ENCODE results near the gene GPR15LG.

Gene GPR15LG

DNA sequence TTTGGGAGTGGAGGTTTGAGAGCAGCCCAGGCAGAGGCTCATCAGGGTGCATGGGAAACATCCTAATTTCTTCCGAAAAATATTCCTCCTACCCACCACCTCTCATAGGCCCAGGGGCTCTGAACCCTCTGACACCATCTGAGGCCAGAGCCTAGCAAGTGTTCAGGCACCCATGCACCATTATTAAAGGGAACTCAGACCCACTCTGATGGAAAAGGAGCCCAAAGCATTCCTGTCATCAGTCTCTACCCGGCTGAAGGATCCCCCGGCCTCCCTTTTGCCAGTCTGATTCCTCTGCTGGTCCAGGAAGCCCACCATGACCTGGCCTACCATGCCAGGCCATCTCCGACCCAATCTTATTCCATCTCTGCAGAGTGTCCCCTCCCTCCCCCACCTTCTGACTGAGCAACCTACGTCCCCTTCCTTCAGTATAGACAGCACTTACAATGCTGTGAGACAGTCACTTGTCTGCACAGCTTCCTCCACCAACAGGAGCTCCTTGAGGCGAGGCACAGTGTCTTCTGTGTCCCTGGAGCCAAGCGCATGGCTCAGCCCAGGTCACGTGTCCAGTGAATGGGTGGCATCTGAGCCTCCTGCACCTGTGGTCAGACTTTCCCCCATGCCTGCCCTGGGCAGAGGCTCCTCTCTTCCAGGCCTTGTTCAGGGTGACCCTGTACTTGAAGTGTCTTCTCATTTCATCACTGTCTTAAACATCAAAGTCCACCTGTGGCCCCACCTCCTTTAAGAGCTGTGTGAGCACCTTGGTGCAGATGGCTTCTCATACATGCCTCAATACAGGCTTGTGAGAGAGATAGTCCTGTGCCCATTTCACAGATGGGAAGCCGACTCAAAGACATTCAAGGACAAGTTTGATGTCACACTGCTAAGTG lies 889 bp upstream of the GPR15LG start:
- no peak for DNase-seq (ENCODE audit: low spot score)

DNA sequence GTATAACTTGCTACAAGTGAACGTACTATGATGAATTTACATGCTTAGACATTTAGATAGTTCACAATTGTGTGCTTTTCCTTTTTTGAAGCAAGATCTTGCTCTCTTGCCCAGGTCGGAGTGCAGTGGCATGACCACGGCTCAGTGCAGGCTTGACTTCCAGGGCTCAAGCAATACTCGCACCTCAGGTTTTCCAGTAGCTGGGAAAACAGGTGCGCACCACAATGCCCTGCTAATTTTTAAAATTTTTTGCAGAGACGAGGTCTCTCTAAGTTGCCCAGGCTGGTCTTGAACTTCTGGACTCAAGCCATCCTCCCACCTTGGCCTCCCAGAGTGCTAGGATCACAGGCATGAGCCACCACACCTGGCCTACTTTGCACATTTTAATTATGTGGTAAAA lies 1.8 kb downstream of the GPR15LG start:
- DNase-seq (ENCODE audit: low spot score), result no peak
- POLR2A ChIA-PET (ENCODE audit: low non-redundant PET), result interaction anchor here (0.5 kb wide), 1 partner anchor 129 kb away, joined by 3 read pairs; no protein-coding TSS in a partner anchor

More for the DNA sequence above, 889 bp upstream of the GPR15LG start:
- TF ChIP-seq, protein P1, sequence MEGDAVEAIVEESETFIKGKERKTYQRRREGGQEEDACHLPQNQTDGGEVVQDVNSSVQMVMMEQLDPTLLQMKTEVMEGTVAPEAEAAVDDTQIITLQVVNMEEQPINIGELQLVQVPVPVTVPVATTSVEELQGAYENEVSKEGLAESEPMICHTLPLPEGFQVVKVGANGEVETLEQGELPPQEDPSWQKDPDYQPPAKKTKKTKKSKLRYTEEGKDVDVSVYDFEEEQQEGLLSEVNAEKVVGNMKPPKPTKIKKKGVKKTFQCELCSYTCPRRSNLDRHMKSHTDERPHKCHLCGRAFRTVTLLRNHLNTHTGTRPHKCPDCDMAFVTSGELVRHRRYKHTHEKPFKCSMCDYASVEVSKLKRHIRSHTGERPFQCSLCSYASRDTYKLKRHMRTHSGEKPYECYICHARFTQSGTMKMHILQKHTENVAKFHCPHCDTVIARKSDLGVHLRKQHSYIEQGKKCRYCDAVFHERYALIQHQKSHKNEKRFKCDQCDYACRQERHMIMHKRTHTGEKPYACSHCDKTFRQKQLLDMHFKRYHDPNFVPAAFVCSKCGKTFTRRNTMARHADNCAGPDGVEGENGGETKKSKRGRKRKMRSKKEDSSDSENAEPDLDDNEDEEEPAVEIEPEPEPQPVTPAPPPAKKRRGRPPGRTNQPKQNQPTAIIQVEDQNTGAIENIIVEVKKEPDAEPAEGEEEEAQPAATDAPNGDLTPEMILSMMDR (conservative IDR thresholded peaks at IDR 0.05; ENCODE audit: low read depth), result no peak
- H3K27ac ChIP-seq, result peak overlapping the region; percentile 88
- ChIA-PET POLR2A (ENCODE audit: low non-redundant PET) (no interaction called here), CTCF (no interaction called here)

DNA sequence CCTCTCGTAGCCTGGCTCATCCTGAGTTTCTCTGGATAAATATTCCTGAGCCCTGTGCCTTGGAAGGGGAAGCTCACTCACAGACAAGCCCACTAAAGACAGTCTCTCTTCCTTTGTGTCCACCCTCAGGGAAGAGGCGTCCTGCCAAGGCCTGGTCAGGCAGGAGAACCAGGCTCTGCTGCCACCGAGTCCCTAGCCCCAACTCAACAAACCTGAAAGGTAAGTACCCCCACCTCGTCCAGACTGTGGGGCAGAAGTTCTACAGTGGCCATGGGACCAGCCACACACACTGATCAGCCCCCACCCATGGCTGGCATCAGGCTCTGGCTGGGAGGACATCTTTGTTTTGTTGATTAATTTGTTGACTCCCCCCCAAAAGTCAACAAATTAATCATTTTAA lies 2.8 kb downstream of the GPR15LG start:
- DNase-seq (ENCODE audit: low spot score), result no peak
- CTCF ChIA-PET, result no interaction called here
- TF ChIP-seq, protein P1 (conservative IDR thresholded peaks at IDR 0.05; ENCODE audit: low read depth), result no peak
- POLR2A ChIA-PET (ENCODE audit: low non-redundant PET), result no interaction called here
- H3K27ac ChIP-seq, result peak overlapping the region; percentile 80

More for the DNA sequence above, 1.8 kb downstream of the GPR15LG start:
- TF ChIP-seq, protein P1 (conservative IDR thresholded peaks at IDR 0.05; ENCODE audit: low read depth), result no peak
- CTCF ChIA-PET, result interaction anchor here (0.6 kb wide), 1 partner anchor 36 kb away, joined by 3 read pairs; the partner anchor contains the start of gene GHITM
- H3K27ac ChIP-seq, result peak overlapping the region; percentile 80

DNA sequence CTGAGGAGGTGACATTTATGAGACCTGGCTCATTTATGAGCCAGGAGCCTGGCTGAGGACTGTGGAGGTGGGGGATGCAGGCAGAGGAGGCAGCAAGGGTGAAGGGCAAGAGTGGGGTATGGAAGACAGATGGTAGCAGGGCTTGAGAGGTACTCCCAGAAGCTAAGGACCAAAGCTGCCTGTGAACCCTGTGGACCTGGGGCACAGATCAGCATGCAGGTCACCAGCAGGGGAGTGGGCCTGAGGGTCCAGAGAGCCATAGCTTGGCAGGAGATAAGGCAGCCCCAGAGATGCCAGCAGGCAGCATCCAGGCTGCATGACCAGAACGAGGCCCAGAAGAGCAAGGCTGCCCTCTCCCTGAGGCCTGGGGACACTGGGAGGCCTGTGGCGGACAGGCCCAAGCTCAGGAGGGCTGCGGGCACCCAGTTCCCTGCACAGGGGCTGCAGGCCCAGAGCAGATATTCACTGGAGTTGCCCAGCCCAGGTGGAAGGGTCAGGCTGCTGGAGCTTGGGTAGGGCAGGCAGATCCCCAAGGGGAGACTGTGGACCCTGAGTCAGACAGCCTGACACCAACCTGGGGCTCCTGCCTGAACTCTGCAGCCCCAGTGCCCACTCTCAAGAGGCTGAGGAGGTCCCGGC lies 3.4 kb downstream of the GPR15LG start:
- ChIA-PET CTCF (interaction anchor here (1.0 kb wide), 1 partner anchor 29 kb away, joined by 4 read pairs; no protein-coding TSS in a partner anchor), POLR2A (ENCODE audit: low non-redundant PET) (no interaction called here)
- H3K27ac ChIP-seq, result peak overlapping the region; percentile 80
- TF ChIP-seq, protein P1 (conservative IDR thresholded peaks at IDR 0.05; ENCODE audit: low read depth), result no peak
- DNase-seq (ENCODE audit: low spot score), result no peak

DNA sequence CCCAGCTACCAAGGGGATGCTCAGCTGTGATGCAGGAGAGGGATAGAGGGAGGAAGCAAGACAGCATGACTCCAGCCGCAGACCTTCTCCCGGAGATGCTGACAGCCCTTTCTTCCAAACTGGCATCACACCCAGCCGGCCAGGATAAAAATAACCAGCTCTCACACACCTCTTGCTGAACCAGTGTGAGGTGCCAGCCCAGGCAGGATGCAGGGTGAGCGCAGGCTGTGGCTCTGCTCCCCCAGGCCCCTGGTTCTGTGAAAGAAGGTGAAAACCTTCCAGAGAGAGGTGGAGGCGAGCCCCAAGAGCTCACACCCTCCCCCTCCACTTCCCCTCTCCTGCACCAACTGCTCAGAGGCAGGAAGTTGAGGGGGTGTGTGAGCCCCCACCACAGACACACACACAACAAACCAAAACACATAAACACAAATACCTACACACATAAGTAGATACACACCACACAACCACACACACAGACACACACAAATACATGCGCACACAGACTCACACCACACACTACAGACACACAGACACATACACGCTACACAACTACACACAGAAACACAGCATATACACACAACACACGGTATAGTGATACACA lies 4.0 kb downstream of the GPR15LG start:
- CTCF ChIA-PET, result interaction anchor here (1.0 kb wide), 1 partner anchor 30 kb away, joined by 4 read pairs; no protein-coding TSS in a partner anchor
- no peak for DNase-seq (ENCODE audit: low spot score)
- TF ChIP-seq, protein P1 (conservative IDR thresholded peaks at IDR 0.05; ENCODE audit: low read depth), result no peak
- H3K27ac ChIP-seq, result peak overlapping the region; percentile 80
- POLR2A ChIA-PET (ENCODE audit: low non-redundant PET), result no interaction called here

DNA sequence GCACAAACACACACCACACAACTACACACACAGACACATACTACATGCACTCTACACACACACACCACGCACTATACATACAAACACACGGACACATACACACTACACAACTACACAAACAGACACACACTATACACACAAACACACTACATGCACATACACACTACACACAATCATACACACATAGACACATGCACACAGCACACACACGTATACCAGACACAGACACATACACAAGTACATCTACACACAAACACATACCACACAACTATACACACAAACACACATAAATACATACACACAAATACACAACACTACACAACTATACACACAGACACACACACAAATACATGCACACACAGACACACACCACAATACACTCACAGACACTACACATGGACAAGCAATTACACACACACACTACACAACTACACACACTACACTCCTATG lies 4.6 kb downstream of the GPR15LG start:
- peak overlapping the region; percentile 80; the same call in 1 of the 2 replicates for H3K27ac ChIP-seq
- TF ChIP-seq, protein P1 (conservative IDR thresholded peaks at IDR 0.05; ENCODE audit: low read depth), result no peak
- no peak for DNase-seq (ENCODE audit: low spot score)
- ChIA-PET POLR2A (ENCODE audit: low non-redundant PET) (no interaction called here), CTCF (interaction anchor here (1.0 kb wide), 1 partner anchor 30 kb away, joined by 4 read pairs; no protein-coding TSS in a partner anchor)
